AG04449 (cell line): ENCODE results near the gene CD6.

Experiments used
- CTCF ChIA-PET: fragments of 350-600 bp; formaldehyde crosslinking; extraction: SDS; loops from one replicate; lab custom pipeline; 2021; ENCODE audit warnings: antibody characterized with exemption; lab: Yijun Ruan, JAX
- POLR2A ChIA-PET: fragments of 400-600, 350-600 bp; formaldehyde crosslinking; extraction: SDS; loops from one replicate; lab custom pipeline; 2020; ENCODE audit warnings: antibody characterized with exemption, inconsistent platforms; lab: Yijun Ruan, JAX
- DNase-seq: peaks from one replicate; pipeline ENCODE4 v3.0.0-alpha.2; 2010; ENCODE audit warnings: low read depth, low spot score
- H3K4me3 ChIP-seq: 2 replicates; pipeline ENCODE4 v1.5.1; 2011; ENCODE audit warnings: low read depth, mild to moderate bottlenecking, control low read depth, low read length
- TF ChIP-seq, protein P1 (sequence below): IDR thresholded peaks from one replicate; pipeline ENCODE4 v1.5.1; 2011; ENCODE audit warnings: mild to moderate bottlenecking, moderate library complexity, low read length, control low read depth, inconsistent platforms; ENCODE audit not compliant: insufficient read depth; ENCODE audit errors: missing control alignments

Gene CD6

DNA sequence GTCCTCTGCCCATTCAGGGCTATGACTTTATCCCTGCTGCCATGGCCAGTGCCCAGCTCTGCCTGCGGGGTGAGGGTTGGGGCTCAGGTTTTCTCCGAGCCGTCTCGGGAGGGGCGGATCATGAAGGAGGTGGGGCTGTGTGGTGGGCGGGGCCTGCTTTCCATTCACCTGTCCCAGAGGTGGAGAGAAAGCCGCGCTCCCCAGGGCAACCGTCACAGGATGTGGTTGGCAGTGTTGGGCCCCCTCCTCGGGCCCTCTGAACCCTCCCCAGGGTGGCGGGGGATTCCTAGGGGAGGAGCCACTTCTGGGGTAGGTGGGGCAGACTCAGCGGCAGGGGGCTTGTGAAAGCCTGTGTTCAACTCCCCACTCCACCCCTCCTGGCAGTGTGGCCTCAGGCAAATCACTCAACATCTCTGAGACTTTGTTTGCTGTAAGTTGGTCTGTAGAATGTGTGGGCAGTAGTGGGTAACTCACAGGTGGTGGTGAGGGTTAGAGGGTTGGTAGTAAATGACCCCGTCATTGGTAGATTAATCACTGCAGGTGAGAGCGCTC, 50.3 kb downstream of the CD6 start:
- POLR2A ChIA-PET, result no interaction called here
- no peak for DNase-seq
- TF ChIP-seq, protein P1, sequence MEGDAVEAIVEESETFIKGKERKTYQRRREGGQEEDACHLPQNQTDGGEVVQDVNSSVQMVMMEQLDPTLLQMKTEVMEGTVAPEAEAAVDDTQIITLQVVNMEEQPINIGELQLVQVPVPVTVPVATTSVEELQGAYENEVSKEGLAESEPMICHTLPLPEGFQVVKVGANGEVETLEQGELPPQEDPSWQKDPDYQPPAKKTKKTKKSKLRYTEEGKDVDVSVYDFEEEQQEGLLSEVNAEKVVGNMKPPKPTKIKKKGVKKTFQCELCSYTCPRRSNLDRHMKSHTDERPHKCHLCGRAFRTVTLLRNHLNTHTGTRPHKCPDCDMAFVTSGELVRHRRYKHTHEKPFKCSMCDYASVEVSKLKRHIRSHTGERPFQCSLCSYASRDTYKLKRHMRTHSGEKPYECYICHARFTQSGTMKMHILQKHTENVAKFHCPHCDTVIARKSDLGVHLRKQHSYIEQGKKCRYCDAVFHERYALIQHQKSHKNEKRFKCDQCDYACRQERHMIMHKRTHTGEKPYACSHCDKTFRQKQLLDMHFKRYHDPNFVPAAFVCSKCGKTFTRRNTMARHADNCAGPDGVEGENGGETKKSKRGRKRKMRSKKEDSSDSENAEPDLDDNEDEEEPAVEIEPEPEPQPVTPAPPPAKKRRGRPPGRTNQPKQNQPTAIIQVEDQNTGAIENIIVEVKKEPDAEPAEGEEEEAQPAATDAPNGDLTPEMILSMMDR, result no peak
- H3K4me3 ChIP-seq, result no peak overlapping the region
- CTCF ChIA-PET, result interaction anchor here (0.7 kb wide), 1 partner anchor 244 kb away, joined by 3 read pairs; no protein-coding TSS in a partner anchor

- TF ChIP-seq, protein P1, result no peak
- ChIA-PET CTCF (no interaction called here), POLR2A (no interaction called here)
- no peak overlapping the region for H3K4me3 ChIP-seq
- no peak for DNase-seq
Observed at GRCh38 chr11:61022311-61023085, 51.0 kb downstream of the CD6 start.

DNA sequence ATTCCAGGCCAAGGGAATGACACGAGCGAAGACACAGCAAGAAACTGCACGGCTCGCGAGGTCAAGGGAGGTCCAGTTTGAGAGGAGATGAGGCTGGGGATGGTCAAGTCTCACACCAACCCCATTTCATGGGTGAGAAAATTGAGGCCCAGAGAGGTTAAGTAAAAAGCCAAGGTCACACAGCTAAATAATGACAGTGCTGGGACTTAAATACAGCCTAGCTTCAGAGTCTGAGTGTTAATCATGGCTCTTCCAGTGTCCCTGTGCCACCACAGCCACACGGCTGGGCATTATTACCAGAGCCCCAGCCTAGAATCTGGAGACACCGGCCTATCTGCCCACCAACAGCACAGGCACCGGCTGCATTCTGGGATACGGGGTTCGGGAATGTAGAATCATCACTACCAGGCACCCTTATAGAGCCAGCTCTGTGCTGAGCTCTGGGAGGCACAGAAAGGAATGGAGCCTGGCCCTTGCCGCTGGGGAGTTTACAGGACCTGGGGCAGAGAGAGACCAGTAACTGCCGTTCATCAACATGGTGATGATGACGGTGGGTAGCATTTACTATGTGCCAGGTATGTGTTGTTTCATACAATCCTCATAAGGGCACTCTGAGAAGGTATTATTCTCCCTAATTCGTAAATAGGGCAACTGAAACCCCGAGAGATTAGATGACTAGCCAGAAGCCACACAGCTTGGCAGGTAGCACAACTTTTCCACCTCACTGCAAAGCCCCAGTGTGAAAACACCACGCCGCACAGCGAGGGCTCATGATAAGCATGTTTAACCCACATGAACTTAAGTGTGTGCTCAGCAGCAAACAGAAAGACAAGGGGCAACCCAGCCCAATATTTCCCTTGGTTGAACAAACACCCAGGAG, 51.8 kb downstream of the CD6 start:
- ChIA-PET POLR2A (no interaction called here), CTCF (no interaction called here)
- no peak for DNase-seq

DNA sequence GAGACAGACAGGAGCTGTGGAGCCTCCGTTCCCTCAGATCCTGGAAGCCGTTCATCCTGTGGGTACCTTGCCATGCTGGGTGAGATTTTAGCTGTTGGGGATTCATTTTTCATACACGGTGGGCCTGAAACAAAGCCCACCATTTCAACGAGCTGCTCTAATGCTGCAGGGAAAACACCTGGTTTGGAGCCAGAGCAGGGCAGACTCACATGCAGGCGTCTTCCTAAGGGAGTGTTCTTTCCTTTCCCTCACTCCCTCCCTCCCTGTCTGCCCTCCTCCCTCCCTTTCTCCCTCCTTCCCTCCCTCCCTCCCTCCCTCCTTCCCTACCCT, 52.5 kb downstream of the CD6 start:
- ChIA-PET POLR2A (no interaction called here), CTCF (no interaction called here)
- H3K4me3 ChIP-seq, result no peak overlapping the region
- TF ChIP-seq, protein P1, result no peak
- DNase-seq, result no peak

More for the DNA sequence above, 51.8 kb downstream of the CD6 start:
- H3K4me3 ChIP-seq, result no peak overlapping the region
- TF ChIP-seq, protein P1, result no peak

- ChIA-PET CTCF (no interaction called here), POLR2A (interaction anchor here (0.6 kb wide), 1 partner anchor 260 kb away, joined by 6 read pairs; no protein-coding TSS in a partner anchor)
- no peak overlapping the region for H3K4me3 ChIP-seq
- no peak for DNase-seq
- TF ChIP-seq, protein P1, result no peak
Observed at GRCh38 chr11:61024938-61025820, 53.7 kb downstream of the CD6 start.
